Measurements from ENCODE around the gene KRTAP4-16. TPM values are rescaled to one million over a fixed set of nuclear protein-coding genes. Genes with fewer than 3 reads are reported as not detected.
"Not testable (repeated sequence)": the region's sequence is repeated elsewhere in the genome, so short reads cannot be mapped to it uniquely, and the experiment has no call there.

KRTAP4-16 gene
- total RNA-seq, 1 donor from 2014 or later, result not detected

DNA sequence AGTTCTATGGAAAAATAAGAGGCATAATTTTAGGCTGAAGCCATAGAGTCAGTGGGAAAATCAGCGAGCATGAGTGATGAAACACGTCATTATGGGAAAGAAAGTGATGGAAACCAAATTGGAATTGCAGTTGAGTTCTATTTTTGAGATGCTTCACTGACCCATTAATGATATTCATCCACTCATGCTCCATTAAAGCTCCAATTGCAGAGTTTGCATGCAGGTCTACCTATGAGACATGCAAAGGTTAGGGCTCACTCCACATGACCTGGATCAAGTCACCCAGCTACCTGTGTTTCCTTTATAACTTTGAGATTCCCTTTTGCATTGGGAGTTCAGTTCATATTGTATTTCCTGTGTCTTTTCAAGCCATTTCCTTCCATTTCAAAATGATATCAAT, 28.3 kb downstream of the KRTAP4-16 start:
- DNase-seq, result no peak

DNA sequence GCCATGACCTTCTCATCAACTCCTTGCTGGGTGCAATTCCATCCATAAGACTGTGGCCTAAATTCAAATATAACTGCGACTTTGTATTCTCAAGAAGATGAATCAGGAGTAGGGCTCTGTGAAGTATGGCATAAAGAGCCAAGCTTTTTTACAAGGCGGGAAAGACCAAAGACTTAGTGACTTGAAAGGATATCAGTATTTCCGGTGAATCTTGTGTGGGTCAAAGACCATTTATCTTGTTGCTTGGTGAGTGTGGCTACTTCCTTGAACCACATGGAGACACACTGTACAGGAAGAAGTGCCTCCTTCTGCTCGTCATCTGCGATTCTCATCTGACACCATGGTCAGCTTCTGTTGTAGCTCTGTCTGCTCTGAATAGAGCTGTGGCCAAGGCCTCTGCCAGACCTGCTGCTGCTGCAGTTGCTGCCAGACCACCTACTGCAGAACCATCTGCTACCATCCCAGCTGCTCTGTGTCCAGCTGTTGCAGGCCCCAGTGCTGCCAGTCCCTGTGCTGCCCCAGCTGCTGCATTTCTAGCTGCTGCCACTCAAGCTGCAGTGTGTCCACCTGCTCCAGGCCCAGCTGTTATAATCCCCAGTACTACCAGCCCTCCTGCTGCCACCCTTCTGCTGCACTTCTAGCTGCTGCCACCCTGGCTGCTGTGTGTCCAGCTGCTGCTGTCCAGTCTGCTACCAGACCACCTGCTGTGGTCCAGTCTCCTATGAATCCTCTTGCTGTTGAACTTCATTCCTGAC, 30.2 kb downstream of the KRTAP4-16 start:
- DNase-seq, result peak; percentile 66

DNA sequence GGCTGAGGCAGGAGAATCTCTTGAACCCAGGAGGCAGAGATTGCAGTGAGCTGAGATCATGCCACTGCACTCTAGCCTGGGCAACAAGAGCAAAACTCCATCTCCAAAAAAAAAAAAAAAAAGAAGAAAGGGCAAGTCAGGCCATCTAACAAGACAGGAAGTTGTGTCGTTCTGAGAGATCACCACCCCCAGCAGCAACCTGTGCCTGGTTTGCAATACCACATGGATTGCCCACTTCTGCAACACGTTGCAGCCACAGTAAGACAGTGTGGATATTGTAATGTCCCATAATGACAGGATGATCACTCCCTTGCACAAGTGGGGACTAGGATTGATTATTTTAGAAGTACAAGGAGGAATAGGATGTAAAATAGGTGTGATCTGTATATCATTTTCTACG, 33.0 kb downstream of the KRTAP4-16 start:
- no peak for DNase-seq

DNA sequence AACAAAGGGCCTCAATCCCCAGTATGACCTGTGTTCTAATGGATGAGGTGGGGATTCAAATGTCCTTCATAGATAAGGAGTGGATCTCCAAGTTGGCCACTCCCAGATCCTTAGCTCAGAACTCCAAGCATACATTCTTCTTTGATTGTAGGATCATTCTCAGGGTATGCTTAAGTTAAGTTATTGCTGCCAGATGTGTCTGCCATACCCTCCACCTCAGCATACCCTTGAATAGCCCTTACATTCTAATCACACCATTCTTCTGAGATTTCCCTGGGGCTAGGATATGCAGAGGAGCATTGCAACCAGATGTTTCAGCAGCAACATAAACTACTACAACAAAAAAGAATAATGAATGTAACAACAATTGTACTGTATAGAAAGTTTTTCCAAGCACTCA, 34.7 kb downstream of the KRTAP4-16 start:
- no peak for DNase-seq

DNA sequence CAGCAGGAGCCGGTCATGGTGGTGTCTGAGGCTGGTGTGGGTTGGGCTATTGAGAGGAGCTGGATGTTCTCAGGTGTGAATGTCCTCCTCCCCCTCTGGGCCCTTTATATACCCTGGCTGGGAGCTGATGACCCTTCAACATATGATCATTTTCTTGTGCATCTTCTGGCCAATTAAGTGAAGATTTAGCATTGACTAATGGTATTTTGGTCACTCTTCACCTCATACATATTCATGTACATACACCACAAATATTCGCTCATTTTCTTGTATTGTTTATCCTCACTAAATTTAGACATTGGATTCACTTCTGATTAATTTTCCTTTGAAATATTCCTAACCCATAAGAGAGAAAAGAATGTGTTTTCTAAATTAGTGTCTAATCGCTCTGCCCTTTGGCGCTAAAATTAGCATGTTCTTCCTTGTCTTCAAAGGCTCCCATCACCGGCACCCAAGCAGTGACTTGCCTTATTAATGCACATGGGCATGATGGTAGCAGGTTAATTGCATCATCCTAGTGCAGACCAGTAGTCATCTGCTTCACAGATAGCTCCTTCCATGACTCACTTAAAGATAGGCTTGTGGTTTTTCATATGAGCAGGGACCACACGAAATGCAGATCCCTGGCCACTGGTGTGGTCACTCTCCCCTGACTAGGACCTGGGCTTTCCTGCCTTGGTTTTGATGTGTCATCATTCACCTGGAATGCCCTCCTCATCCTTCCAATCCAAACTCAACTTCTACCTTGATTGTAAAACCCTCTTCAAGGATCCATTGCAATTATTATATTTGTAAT, 36.0 kb downstream of the KRTAP4-16 start, which contains the start of gene KRTAP2-4:
Gene KRTAP2-4, minus strand, starts transcription at position 51 of the 796 bp plus-strand sequence. Its CDS starts 34 bp downstream, at position 17.
- DNase-seq, result no peak

DNA sequence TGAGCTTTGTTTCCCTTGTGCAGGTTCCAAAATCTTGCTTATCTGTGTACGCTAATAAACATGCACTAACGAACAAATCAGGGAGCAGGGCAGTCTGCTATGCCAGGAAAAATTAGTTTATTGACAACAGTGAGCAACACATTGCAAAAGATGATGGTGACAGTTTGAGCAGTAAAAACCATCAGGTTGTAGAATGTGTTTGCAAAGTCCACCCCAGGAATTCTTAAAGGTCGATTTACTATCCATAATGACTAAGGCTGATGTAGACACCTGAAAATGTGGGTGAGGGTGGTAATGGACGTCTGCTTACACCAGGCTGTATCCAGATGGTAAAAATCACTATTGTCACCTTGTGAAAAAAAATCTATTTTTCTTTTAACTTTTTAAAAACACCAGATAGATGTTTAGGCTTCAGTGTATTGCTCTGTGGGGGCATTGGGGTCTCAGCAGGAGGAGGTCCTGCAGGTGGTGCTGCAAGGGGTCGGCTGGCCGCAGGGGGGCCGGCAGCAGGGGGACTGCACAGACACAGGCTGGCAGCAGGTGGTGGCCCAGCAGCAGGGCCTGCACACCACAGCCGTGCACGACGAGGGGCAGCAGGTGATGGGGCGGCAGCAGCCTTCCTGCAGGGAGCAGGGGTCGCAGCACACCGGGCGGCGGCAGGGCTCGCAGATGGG, 36.9 kb downstream of the KRTAP4-16 start:
- not testable (repeated sequence) for DNase-seq

DNA sequence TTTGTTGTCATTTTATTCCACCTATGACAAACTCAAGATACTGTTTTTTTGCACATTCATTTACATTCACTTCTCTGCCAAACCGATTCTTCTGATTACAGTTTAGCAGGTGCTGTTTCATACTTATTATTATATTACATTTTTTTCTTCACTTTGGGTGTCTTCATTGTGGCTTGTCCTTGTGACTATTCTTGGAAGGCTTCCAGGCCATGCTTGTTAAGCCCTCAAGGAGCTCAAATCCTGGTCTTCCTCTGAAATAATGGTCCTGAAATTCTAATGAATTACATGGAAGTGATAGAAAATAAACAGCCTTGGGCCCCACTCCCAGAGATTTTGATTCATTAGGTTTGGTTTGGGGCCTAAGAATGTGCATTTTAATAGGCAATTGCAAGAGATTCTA, 37.7 kb downstream of the KRTAP4-16 start:
- DNase-seq, result no peak

DNA sequence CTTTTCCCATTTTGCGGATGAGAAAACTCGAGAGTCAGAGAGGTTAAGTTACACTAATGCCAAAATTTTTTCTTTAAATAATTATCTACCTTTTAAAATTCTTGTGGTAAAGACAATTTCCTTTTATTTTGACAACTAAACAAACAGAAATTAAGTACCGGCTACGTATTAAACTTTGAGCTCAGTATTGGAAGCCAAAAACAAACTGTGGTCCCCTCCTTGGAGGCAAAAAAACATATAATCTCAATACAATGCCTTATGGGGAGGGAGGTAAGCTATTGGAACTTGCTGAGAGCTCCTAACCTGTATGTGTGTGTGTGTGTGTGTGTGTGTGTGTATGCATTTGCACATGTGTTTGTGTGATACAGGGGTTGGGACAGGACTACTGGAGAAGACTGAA, 38.6 kb downstream of the KRTAP4-16 start:
- DNase-seq, result no peak

DNA sequence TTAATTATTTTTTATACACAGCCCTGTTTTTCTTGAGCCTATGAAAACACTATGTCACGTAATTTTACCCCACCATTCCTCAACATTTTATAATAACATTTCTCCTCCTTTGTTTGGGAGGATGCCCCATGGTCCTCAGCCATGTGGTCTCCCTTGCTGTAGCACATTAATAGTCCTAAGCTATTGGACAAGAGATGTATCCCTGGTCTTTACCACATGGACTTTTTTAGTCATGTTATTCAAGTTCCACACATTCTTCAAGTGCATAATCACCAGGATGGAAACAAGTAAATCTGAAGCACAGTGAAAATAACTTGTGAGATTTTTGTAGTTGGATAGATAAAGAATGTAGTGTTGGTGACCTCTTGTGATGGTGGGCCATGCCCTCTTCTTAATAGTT, 40.0 kb downstream of the KRTAP4-16 start:
- no peak for DNase-seq

DNA sequence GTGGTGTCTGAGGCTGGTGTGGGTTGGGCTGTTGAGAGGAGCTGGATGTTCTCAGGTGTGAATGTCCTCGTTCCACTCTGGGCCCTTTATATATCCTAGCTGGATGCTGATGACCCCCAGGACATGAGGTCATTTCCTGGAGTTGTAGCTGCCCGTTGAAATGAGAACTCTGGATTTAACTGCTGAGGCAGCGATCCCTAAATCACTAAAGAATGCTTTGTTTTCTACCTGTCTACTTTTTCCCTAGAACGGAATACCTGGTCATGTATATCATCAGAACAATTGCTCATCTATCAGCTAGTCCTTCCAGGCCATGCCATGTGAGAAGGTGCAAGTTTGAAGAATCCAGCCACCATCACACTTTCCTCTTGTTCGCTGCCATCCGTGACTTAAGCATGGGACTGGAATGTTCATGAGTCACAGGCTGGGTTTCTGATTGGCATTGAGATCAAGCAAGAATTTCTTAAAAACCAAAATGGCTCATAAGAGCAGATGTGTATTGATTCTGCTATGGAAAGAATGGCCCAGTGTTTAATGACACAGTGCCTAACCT, 41.9 kb downstream of the KRTAP4-16 start, which contains the start of gene KRTAP2-3:
Gene KRTAP2-3, minus strand, starts transcription at position 63 of the 553 bp plus-strand sequence. CDS start 64 bp downstream, outside the sequence.
- DNase-seq, result no peak

DNA sequence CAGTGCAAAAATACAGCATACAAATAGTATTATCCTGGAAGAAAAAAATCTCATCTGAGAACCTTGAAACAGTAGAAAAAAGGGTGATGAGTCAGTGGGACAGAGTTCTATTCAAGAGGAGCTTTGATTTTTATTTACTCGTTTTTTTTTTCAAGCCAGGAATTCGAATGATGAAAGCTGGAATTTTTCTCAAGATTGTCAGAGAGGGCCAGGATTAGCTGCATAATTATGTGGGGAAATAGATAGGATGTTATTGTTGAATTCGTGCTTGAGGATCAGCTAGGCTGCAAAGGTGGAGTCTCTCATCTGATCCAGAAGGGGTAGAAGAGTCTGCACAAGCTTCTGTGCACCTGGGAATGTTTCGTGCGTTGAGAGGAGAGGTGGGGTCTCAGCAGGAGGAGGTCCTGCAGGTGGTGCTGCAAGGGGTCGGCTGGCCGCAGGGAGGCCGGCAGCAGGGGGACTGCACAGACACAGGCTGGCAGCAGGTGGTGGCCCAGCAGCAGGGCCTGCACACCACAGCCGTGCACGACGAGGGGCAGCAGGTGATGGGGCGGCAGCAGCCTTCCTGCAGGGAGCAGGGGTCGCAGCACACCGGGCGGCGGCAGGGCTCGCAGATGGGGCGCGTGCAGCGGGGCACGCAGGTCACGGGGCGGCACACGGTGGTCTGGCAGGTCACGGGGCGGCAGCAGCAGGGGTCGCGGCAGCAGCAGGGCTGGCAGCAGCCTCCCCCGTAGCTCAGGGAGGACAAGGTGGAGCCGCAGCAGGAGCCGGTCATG, 42.5 kb downstream of the KRTAP4-16 start:
- DNase-seq, result not testable (repeated sequence)

DNA sequence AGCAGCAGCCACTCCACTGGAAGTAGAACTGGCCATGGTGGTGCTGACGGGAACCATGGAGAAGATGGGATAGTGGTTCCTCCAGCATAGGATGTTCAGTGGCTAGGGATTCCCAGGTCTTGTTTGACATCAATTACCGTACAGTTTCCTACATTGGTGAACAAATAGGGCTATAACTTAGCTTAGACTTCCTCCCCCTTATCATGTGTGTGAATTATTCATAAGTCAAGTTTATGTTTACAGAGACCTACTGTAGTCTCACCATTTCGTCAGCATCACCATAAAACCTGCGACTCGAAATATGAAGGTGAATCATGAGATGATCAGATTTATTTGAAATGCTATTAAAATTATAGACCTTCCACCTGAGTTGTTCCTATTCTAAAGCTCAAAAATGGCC, 43.3 kb downstream of the KRTAP4-16 start:
- no peak for DNase-seq

DNA sequence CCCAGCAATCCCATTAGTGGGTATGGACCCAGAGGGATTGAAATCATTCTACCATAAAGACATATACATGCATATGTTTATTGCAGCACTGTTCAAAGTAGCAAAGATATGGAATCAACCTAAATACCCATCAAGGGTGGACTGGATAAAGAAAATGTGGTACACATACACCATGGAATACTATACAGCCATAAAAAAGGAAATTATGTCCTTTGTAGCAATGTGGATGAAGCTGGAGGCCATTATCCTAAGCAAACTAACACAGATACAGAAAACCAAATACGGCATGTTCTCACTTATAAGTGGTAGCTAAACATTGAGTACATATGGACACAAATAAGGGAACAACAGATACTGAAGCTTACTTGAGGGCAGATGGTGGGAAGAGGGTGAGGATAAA, 44.5 kb downstream of the KRTAP4-16 start:
- no peak for DNase-seq

DNA sequence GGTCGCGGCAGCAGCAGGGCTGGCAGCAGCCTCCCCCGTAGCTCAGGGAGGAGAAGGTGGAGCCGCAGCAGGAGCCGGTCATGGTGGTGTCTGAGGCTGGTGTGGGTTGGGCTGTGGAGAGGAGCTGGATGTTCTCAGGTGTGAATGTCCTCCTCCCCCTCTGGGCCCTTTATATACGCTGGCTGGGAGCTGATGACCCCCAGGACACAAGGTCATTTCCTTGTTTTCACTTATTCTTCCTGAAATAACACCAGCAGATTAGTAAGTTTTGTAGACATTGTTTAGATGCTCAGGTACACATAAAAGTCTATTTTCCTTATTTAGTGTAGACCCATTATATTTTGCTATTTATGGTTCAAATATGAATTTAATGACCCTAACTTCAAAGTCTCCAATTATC, 46.9 kb downstream of the KRTAP4-16 start, which contains the start of gene KRTAP2-2:
Gene KRTAP2-2, minus strand, starts transcription at position 101 of the 400 bp plus-strand sequence. Its CDS starts 19 bp downstream, at position 82.
- DNase-seq, result not testable (repeated sequence)

DNA sequence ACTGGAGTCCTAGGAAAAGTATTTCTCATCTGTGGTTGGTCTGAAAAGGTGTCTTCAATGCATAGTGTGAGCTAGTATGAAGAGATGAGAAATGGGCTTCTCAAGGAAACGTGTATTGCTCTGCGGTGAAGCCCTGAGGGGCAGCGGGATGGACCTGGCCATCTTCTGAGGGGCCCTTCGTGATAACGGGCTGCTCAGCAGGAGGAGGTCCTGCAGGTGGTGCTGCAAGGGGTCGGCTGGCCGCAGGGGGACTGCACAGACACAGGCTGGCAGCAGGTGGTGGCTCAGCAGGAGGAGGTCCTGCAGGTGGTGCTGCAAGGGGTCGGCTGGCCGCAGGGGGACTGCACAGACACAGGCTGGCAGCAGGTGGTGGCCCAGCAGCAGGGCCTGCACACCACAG, 47.5 kb downstream of the KRTAP4-16 start:
- not testable (repeated sequence) for DNase-seq

DNA sequence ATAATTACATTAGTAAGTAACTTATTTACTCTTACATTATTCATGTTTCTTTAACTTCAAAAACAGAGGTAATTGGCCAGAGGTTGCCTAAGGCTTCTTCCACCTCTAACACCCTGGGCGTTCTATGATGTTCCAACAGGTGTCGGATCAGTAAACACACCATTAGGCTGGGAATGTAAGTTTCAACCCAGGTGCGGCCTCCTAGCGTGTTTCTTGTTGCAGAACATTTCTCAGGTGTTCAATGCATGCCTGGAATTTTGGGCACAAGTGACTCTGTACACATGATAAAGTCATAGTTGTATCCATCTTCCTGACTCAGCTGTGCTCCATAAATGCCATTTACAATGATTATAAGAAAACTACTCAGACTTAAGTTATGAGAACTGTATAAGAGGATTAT, 48.0 kb downstream of the KRTAP4-16 start:
- DNase-seq, result no peak

DNA sequence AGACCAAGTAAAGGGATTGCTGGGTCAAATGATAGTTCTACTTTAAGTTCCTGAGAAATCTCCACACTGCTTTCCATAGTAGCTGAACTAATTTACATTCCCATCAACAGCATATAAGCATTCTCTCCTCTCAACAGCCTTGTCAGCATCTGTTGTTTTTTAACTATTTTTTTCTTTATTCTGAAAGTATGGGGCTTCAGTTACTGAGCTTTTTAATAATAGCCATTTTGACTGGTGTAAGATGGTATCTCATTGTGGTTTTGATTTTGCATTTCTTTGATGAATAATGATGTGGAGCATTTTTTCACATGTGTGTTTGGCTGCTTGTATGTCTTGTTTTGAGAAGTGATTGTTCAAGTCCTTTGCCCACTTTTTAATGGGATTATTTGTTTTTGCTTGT, 49.4 kb downstream of the KRTAP4-16 start:
- no peak for DNase-seq

Measured in tongue (tissue), 2 donors.